Posterior vena cava (tissue), 2 donors: ENCODE measurements around the gene SSU72. TPM values are rescaled to one million over a fixed set of nuclear protein-coding genes. Genes with fewer than 3 reads are reported as not detected.
"Not testable (repeated sequence)": the region's sequence is repeated elsewhere in the genome, so short reads cannot be mapped to it uniquely, and the experiment has no call there.

ENCODE experiments used
- DNase-seq: peaks from one replicate; pipeline ENCODE4 v3.0.0-alpha.2; 2020; ENCODE audit warnings: low spot score
- intact Hi-C, 2 donors: fragments of 100-400 bp; cut with DNase I; formaldehyde crosslinking; loops; one replicate each; pipeline versions ENCODE4 v1.14.1 to v1.14.2; 2022 to 2023
- total RNA-seq, 2 donors: library from RNA; stranded (reverse); fragmentation: NEBNext Ultra II Directional; extraction: Animal tissue kit (Norgen Biotek cat#: 25700); gene quantifications; one replicate each; pipeline ENCODE4 v1.2.1, GENCODE V29; 2021
- donor health status: DM: yes; HTN: yes; CAD: no.
- donor health status: DM: yes; HTN: yes; CAD: no.

SSU72 gene
- total RNA-seq, 2 donors from 2014 or later: 60.7 to 66.0 TPM

DNA sequence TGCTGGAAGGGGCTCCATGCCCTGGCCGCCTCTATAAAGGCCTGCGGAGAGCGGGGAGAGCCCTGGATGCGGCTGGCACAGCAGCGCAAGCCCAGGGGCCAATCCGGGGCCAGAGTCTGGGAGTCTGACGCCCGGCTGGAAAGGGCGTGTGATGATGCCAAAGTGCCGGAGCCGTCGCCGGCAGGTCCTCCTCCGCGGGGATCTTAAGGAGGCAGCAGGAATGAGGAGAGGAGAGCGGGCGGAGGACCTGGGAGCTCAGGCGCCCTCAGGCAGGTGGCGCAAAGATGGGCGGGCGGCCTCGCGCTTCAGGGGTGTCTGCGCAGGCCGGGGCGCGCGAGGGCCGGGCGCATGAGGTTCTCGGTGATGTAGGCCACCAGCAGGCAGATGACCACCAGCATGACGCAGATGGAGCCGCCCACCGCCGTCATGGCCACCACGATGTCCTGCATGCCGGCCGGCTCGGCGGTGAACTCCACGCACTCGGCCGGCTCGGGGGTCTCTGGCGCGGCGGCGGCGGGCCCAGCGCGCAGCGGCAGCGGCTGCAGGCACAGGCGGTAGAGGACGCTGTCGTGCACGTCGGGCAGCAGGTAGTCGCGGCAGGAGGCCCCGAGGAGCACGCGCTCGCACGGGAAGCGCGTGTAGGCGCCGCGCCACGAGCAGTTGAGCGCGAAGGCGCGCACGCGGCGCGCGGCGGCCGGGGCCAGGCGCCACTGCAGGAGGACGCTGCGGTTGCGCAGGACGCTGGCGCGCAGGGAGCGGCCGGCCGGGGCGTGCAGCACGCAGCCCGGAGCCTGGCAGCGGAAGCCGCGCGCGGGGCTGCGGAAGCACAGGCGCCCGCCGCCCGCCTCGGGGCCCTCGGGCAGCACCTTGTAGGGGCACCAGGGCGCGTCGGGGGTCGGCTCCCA is 24.6 kb upstream of the SSU72 start:
- intact Hi-C loops: no loop called here
- no peak for DNase-seq

- DNase-seq: no peak
- intact Hi-C loops: no loop called here
Measured at GRCh38 chr1:1598720-1599029, 24.0 kb upstream of the SSU72 start.

DNA sequence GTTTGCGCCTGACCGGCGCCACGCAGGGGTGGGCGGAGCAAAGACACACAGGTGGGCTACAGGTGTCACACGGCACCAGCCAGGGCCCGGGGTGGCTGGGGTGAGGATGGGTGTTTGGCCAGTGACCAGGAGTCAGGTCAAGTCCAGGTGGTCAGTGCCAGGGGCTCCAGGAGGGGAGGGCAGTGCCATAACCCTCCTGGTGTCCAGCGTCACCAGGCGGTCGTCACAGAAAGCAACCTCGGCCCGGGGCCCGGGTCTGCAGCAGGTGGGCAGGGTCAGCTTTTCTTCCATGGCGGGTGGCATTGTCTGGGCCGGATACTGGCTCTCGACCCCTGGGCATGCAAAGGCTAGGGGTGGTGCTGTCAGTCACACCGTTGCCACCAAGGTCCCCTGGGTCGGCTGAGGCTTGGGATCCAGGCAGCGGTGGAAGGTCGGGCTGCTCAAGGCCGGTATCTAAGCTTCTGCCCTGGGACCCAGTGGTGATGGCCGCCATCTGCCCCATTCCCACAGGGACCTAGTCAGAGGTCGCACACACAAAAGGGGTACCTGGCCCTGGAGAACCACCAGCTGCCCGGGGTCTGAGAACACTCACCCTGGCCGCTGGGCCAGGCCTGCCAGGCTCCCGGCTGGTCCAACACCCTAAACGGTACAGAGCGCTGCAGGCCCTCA is 23.5 kb upstream of the SSU72 start:
- no peak for DNase-seq
- intact Hi-C loops: no loop called here

GRCh38 chr1:1597275-1597930 is 22.7 kb upstream of the SSU72 start:
- no peak for DNase-seq
- intact Hi-C loops: no loop called here

DNA sequence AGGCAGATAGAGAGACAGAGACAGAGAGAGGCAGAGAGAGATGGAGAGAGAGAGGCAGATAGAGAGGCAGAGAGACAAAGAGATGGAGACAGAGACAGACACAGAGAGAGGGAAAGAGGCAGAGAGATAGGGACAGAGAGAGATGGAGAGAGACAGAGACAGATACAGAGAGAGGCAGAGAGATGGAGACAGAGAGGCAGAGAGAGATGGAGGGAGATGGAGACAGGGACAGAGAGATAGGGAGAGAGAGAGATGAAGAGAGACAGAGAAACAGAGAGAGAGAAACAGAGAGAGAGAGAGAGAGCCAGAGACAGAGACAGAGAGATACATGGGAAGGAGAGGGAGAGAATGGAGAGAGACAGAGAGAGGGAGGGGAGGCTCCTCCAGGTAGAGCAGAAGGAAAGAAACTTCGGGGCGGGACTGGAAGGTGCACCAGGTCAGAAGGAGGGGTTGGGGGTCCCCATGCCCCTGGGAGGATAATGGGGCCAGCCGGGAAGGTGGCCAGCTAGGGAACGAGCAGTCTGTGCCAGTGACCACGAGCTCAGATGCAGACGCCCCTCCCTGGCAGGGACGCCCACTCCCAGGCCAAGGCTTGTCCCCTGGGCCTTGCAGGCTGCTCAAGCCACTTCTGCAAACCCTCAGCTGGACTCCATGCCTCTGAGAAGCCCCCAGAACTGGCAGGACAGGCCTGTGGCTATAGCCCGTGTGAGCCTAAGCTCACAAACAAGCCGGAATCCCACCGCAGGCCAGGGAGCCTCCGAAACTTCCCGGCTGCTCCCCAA is 22.0 kb upstream of the SSU72 start:
- intact Hi-C loops: no loop called here
- DNase-seq: no peak

DNA sequence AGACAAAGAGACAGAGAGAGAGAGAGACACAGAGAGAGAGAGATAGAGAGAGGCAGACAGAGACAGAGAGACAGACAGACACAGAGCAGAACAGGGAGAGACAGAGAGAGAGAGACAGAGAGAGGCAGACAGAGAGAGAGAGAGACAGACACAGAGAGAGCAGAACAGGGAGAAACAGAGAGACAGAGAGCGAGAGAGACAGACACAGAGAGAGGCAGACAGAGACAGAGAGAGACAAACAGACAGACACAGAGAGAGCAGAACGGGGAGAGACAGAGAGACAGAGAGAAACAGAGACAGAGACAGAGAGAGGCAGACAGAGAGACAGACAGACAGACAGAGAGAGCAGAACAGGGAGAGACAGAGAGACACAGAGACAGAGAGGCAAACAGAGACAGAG is 20.7 kb upstream of the SSU72 start:
- DNase-seq, intact Hi-C loops: not testable (repeated sequence)

GRCh38 chr1:1594602-1595260 is 20.1 kb upstream of the SSU72 start:
- intact Hi-C loops: no loop called here
- no peak for DNase-seq

DNA sequence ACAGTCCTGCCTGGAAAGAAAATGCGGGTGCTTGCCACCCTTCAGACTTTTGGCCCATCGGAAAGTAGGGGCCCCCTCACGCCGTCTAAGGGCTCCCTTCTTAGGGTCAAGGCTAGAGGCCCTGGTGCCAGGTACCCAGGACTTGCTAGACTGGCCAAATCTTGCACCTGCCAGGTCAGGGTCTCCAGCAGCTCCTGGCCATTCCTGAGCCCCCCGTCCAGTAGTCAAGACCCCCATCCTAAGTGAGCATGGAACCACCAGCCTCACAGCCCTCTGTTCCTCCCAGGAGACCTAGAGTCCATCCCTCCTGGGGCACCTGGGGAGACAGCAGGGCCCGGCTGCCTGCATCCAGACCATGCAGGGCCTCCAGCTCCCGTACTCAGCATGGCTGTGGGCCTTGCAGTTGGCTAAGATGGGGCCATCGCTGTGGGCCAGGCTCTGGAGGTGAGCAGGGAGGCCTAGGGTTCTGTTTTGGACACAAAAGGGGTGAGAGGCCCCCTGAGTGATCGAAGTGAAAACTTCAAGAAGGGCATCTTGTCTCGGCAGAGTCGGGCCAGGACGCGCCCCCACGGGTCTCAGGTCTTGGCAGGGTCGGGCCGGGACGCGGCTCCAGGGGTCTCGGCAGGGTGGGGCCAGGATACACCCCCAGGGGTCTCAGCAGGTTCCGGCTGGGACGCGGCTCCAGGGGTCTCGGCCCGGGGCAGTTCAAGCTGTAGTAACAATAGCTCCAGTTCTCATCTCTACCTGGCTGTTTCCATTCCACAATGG is 19.4 kb upstream of the SSU72 start:
- no peak for DNase-seq
- intact Hi-C loops: no loop called here

DNA sequence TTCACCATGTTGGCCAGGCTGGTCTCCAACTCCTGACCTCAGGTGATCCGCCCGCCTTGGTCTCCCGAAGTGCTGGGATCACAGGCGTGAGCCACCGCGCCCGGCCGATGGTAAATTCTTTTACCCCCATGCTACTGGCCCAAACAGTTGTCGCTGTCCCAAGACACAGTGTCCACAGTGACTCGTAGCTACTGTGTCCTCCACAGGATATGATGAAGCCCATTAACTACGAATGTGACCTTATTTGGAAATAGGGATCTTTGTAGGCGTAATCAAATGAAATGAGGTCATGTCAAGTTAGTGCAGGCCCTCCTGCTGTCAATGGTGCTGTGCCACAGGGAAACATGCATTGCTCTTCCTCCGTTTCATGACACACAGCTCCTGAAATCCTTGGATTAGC is 16.8 kb upstream of the SSU72 start:
- DNase-seq: no peak
- intact Hi-C loops: no loop called here

GRCh38 chr1:1583347-1584010 is 8.8 kb upstream of the SSU72 start:
- intact Hi-C loops: no loop called here
- no peak for DNase-seq

DNA sequence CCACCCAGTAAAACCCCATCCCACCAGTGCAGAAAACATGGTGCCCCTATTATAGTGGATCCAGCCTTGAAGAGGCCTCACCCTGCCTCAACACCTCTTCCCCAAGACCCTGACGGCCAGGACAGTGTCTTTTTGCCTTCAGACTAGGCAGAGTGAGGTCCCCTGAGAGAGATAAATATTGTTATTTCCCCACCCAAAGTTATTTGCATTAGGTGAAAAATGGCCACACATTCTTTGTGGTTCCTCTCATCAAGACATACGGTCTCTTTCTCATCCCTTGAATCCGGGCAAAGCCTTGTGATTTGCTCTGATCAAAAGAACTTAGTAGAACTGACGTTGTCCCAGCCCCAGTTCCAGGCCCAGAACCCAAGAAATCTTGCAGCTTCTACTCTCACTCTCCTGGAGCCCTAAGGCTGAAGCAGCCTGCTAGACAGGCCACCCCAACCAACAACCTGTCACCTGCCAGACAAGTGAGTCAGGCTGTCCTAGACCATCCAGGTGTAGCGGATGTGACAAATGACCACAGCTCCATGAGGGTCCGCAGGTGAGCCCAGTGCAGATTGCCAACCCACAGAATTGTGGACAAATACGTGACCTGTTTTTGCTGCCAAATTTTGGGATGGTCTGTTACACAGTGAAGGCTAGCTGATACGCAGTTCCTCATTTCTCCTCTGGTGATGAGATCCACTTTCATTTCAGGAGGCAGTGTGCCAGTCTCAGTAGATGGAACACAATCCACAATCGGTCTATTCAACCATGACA is 8.1 kb upstream of the SSU72 start:
- intact Hi-C loops: no loop called here
- DNase-seq: no peak

DNA sequence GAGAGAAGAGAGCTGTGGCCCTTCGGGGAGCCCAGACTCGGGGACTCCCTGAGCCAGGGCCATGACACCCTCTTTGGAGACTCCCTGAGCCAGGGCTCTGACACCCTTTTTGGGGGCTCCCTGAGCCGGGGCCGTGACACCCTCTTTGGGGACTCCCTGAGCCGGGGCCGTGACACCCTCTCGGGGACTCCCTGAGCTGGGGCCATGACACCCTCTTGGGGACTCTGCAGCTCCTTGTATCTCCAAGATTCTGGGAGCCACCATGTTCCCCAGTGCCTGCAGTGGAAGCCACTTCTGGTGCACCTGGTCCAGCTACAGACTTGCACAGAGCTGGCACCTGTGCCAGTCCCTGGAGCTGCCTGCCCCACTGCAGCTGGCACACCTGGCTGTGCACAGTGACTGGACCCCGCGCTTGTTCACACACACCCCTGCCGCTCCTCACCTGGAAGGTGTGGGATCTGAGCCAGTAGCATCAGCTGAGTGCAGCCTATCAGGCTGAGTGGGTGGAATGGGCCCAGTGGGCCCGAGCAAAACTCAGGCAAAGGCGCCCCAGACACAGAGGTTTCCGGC is 3.8 kb upstream of the SSU72 start:
- intact Hi-C loops: no loop called here
- no peak for DNase-seq

GRCh38 chr1:1577367-1578011 is 2.8 kb upstream of the SSU72 start:
- intact Hi-C loops: no loop called here
- DNase-seq: no peak

- DNase-seq: peak; percentile 92
- intact Hi-C loops: no loop called here
Measured at GRCh38 chr1:1573843-1574720, 581 bp downstream of the SSU72 start.

DNA sequence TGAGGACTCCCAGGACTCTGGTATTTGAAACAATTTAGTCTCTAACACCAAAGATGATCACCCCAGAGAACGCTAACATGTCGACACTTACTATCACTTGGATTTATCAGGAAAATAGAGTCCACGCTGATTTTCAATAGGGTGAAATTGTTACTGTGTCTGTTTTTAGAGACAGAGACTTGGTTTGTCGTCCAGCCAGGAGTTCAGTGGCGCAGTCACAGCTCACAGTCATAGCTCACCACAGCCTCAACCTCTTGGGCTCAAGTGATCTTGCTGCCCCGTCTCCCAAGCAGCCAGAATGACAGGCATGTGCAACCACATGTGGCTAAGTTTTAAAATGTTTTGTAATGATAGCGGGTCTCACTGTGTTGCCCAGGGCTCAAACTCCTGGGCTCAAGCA is 5.3 kb downstream of the SSU72 start:
- intact Hi-C loops: no loop called here
- no peak for DNase-seq

DNA sequence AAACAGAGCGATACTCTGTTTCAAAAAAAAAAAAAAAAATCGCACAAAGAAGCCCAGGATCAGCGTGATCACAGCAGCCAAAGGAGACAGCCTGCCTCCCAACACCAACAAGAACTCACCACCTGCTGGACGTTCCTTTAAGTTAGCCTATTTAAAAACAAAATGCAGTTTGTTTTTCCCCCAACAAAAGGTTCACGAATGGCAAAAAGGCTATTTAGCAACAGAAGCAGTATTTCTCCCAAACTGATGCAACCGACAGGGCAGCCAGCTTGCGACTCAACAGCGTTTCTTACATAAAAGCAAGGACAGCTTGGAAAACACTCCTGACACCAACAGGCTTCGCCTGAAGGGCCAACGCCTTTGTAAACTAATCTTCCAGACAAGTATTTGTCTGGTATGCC is 6.8 kb downstream of the SSU72 start:
- DNase-seq: no peak
- intact Hi-C loops: no loop called here
